GM12878 (cell line): ENCODE results near the gene BAG3. TPM values are rescaled to one million over a fixed set of nuclear protein-coding genes. Genes with fewer than 3 reads are reported as not detected.

ENCODE experiments used
- ATAC-seq: fragments of 200-7000 bp; cut with Tn5 transposase; 3 replicates; pipeline ENCODE4 v1.9.1; 2020; ENCODE audit warnings: mild to moderate bottlenecking, moderate library complexity
- BruUV-seq: library from RNA; stranded (reverse); fragments of 400-500 nt; replicated peaks from 2 replicates; lab custom pipeline; 2021; lab: Mats Ljungman, UMichigan
- CTCF ChIA-PET: fragments of 300-600 bp; sonication (Branson Sonifier 250); formaldehyde crosslinking; extraction: SDS; loops from one replicate; lab custom pipeline; 2021; ENCODE audit warnings: inconsistent platforms; lab: Yijun Ruan, JAX
- POLR2A ChIA-PET: fragments of 350-600 bp; formaldehyde crosslinking; extraction: SDS; loops from one replicate; lab custom pipeline; 2021; ENCODE audit warnings: inconsistent platforms; lab: Charles Lee
- RAD21 ChIA-PET: fragments of 300-600 bp; sonication (Branson Sonifier 250); formaldehyde crosslinking; loops from one replicate; lab custom pipeline; 2023; ENCODE audit warnings: antibody characterized with exemption; ENCODE audit not compliant: unreplicated experiment; lab: Charles Lee
- SMC1A ChIA-PET: fragments of 300-600 bp; sonication (Branson Sonifier 250); formaldehyde crosslinking; loops from one replicate; lab custom pipeline; 2023; ENCODE audit not compliant: unreplicated experiment, uncharacterized antibody; lab: Charles Lee
- DNase-seq: peaks from one replicate; pipeline ENCODE4 v3.0.0-alpha.2; 2011; ENCODE audit warnings: low read depth, low spot score
- FAIRE-seq: peaks from 3 replicates; lab custom pipeline; 2011; peaks lifted over from hg19 to GRCh38; lab: Jason Lieb, UNC
- H2AFZ ChIP-seq: 2 replicates; pipeline ENCODE4 v1.6.0; 2011; ENCODE audit warnings: low read depth, low read length, control low read depth; ENCODE audit not compliant: control insufficient read depth
- H3K27ac ChIP-seq: 2 replicates; pipeline ENCODE4 v1.5.1; 2011; ENCODE audit warnings: control low read depth; ENCODE audit not compliant: control insufficient read depth, insufficient read depth
- H3K27me3 ChIP-seq, 2 experiments: replicated peaks in 1 of 2; 2 replicates each; pipeline versions ENCODE4 v1.6.0 to v1.6.1; 2011; ENCODE audit warnings: low read length in 1 of 2; ENCODE audit not compliant: control insufficient read depth in 2 of 2, insufficient read depth in 2 of 2
- H3K36me3 ChIP-seq, 2 experiments: 2 replicates each; pipeline ENCODE4 v1.5.1; 2011; ENCODE audit warnings: low read length in 1 of 2; ENCODE audit not compliant: control insufficient read depth in 2 of 2, insufficient read depth in 2 of 2
- H3K4me1 ChIP-seq: 2 replicates; pipeline ENCODE4 v1.6.1; 2011; ENCODE audit warnings: mild to moderate bottlenecking, low read length, moderate library complexity, mixed read lengths; ENCODE audit not compliant: control insufficient read depth, insufficient read depth
- H3K4me2 ChIP-seq: 2 replicates; pipeline ENCODE4 v1.6.0; 2011; ENCODE audit warnings: control low read depth; ENCODE audit not compliant: control insufficient read depth, insufficient read depth
- H3K4me3 ChIP-seq: fragments of 200-600 bp; sonication (generic); 2 replicates; pipeline ENCODE4 v1.5.1; 2016
- H3K79me2 ChIP-seq: 2 replicates; pipeline ENCODE4 v1.6.0; 2011; ENCODE audit warnings: low read length; ENCODE audit not compliant: control insufficient read depth, insufficient read depth
- H3K9ac ChIP-seq: 2 replicates; pipeline ENCODE4 v1.8.0; 2011; ENCODE audit warnings: low read length, control low read depth, mixed read lengths; ENCODE audit not compliant: control insufficient read depth, insufficient read depth
- H3K9me3 ChIP-seq: replicated peaks from 3 replicates; pipeline ENCODE4 v1.5.1; 2011; ENCODE audit warnings: mild to moderate bottlenecking, low read length; ENCODE audit not compliant: control insufficient read depth, insufficient read depth
- H4K20me1 ChIP-seq: 2 replicates; pipeline ENCODE4 v1.6.0; 2011; ENCODE audit not compliant: control insufficient read depth, insufficient read depth
- BCL11A ChIP-seq: IDR thresholded peaks from 2 replicates; pipeline ENCODE4 v1.6.1; 2011; ENCODE audit warnings: low read depth, low read length
- MTA2 ChIP-seq: fragments of 450-650 bp; IDR thresholded peaks from 2 replicates; pipeline ENCODE4 v1.6.1; 2016; ENCODE audit warnings: low read depth, mild to moderate bottlenecking, moderate library complexity
- NKRF ChIP-seq: fragments of 450-650 bp; conservative IDR thresholded peaks from 2 replicates; pipeline ENCODE4 v1.6.1; 2017; ENCODE audit warnings: mild to moderate bottlenecking, moderate library complexity
- POLR2AphosphoS5 ChIP-seq: IDR thresholded peaks from 2 replicates; pipeline ENCODE4 v1.6.1; 2011; ENCODE audit warnings: mild to moderate bottlenecking, low read length, inconsistent platforms
- RELA ChIP-seq: fragments of 450-650 bp; IDR thresholded peaks from 2 replicates; pipeline ENCODE4 v1.8.0; 2014; ENCODE audit warnings: borderline replicate concordance; ENCODE audit not compliant: partially characterized antibody
- WGBS: methylation state at CpG from one replicate; pipeline ENCODE4 v1.1.6; 2016; ENCODE audit warnings: low lambda C conversion rate; ENCODE audit not compliant: insufficient replicate concordance, insufficient coverage; ENCODE audit errors: missing lambda C conversion rate; 5-methylcytosine and 5-hydroxymethylcytosine counted together
- in situ Hi-C: fragments of 300-500 bp; cut with MboI; formaldehyde crosslinking; loops from 9 replicates; pipeline ENCODE4 v1.14.3; 2018; ENCODE audit warnings: mixed read lengths
- intact Hi-C: fragments of 100-400 bp; cut with micrococcal nuclease; formaldehyde crosslinking; loops from one replicate; pipeline ENCODE4 v1.14.2; 2022; ENCODE audit not compliant: unreplicated experiment
- polyA plus RNA-seq, 11 experiments: library from polyadenylated mRNA; depleted of rRNA in 4 of 11; unstranded in 6 of 11; stranded (reverse) in 5 of 11; fragments of >200 nt; fragmentation: Nextera tagmentation in 4 of 11; fragmentation: Illumina TruSeq in 1 of 11; extraction: Ambion mirVana in 4 of 11; extraction: Trizol in 1 of 11; gene quantifications; 1 replicate in 1 of 11; 2 replicates in 10 of 11; pipeline versions ENCODE4 v1.2.1 to v1.2.3, GENCODE V29; 2011 to 2016; ENCODE audit warnings: inconsistent platforms in 2 of 11, missing spikeins in 2 of 11, low read depth in 1 of 11
- total RNA-seq, 4 experiments: library from RNA; depleted of rRNA in 3 of 4; stranded (reverse); fragments of >200 nt in 3 of 4; fragmentation: Illumina TruSeq in 1 of 4; extraction: Trizol in 1 of 4; gene quantifications; 2 replicates each; pipeline versions ENCODE4 v1.2.1 to v1.2.3, GENCODE V29; 2013 to 2021
- TF ChIP-seq, protein P1 (sequence below): fragments of 450-650 bp; IDR thresholded peaks from 2 replicates; pipeline ENCODE4 v1.6.1; 2017; ENCODE audit warnings: mild to moderate bottlenecking, low read depth, inconsistent platforms; ENCODE audit not compliant: poor library complexity, severe bottlenecking

Gene BAG3
- total and polyA plus RNA-seq, 10 of the 15 experiments (the other 5 are each of a cell fraction or from before 2014, with no cell fraction given): 0.71 to 14.1 (median 4.3) TPM

DNA sequence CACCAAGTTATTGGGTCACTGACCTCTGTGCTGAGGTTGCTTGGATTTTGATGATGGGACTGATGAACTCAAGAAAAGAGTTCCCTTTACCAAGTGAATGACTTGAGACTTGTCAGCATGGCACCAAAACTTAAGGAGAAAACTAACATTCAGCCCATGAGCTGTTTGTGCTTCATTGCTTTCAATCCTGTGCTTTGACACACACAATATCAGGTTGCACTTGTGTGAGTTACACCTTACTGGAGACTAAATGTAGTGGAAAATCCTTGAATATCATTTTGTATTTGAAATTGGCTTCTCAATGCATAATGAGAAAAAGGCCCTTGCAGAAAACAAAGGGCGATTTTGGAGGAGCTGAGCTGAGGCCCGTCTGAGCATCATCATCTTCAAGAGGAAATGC is 2.7 kb downstream of the BAG3 start:
- H2AFZ ChIP-seq: no peak overlapping the region
- H3K27ac ChIP-seq: no peak overlapping the region
- H3K9ac ChIP-seq: no peak overlapping the region
- ChIA-PET CTCF (interaction anchor here (0.7 to 2.1 kb wide), 5 partner anchors 10 to 97 kb away, joined by 3 to 9 read pairs (median 3); no protein-coding TSS in a partner anchor), RAD21 (interaction anchor here (1.3 kb wide), 1 partner anchor 16 kb away, joined by 3 read pairs; no protein-coding TSS in a partner anchor), POLR2A (interaction anchor here (0.7 to 1.5 kb wide), 3 partner anchors 89 to 267 kb away, joined by 3 to 4 read pairs (median 3); no protein-coding TSS in a partner anchor), SMC1A (interaction anchor here (0.8 to 1.6 kb wide), 3 partner anchors 21 to 454 kb away, joined by 3 to 5 read pairs (median 3); no protein-coding TSS in a partner anchor)
- intact Hi-C loops (loop anchor here (5.0 kb wide), 1 partner anchor 447 kb away; the partner anchor contains the start of gene GRK5), in situ Hi-C loops (no loop called here)
- no peaks in the 10 kb centered on the region for H3K36me3 ChIP-seq
- FAIRE-seq (no peak), DNase-seq (no peak), ATAC-seq (no peak)
- no peak for TF ChIP-seq POLR2AphosphoS5
- H3K79me2 ChIP-seq: no peaks in the 10 kb centered on the region
- no peak overlapping the region for H3K4me3 ChIP-seq
- H3K27me3 ChIP-seq: no peaks in the 10 kb centered on the region
- H3K4me1 ChIP-seq: no peaks in the 10 kb centered on the region
- no TSS peak for BruUV-seq
- no peaks in the 10 kb centered on the region for H3K9me3 ChIP-seq
- no peak overlapping the region for H3K4me2 ChIP-seq
- WGBS: 89% methylated on average over 2 of the region's 2 CpGs
- no peaks in the 10 kb centered on the region for H4K20me1 ChIP-seq

GRCh38 chr10:119654540-119654939 is 3.4 kb downstream of the BAG3 start:
- intact Hi-C loops: loop anchor here (5.0 kb wide), 1 partner anchor 447 kb away; the partner anchor contains the start of gene GRK5
- Histone ChIP-seq H3K4me2 (no peak overlapping the region), H3K4me3 (no peak overlapping the region), H3K9ac (no peak overlapping the region)
- no peak for ATAC-seq
- TF ChIP-seq RELA (no peak), MTA2 (no peak), BCL11A (no peak), NKRF (no peak)
- TF ChIP-seq, protein P1, sequence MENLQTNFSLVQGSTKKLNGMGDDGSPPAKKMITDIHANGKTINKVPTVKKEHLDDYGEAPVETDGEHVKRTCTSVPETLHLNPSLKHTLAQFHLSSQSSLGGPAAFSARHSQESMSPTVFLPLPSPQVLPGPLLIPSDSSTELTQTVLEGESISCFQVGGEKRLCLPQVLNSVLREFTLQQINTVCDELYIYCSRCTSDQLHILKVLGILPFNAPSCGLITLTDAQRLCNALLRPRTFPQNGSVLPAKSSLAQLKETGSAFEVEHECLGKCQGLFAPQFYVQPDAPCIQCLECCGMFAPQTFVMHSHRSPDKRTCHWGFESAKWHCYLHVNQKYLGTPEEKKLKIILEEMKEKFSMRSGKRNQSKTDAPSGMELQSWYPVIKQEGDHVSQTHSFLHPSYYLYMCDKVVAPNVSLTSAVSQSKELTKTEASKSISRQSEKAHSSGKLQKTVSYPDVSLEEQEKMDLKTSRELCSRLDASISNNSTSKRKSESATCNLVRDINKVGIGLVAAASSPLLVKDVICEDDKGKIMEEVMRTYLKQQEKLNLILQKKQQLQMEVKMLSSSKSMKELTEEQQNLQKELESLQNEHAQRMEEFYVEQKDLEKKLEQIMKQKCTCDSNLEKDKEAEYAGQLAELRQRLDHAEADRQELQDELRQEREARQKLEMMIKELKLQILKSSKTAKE: no peak
- TF ChIP-seq, all 136 proteins: peak for 0
- FAIRE-seq (no peak), DNase-seq (no peak)
- ChIA-PET RAD21 (interaction anchor here (1.3 kb wide), 1 partner anchor 16 kb away, joined by 3 read pairs; no protein-coding TSS in a partner anchor), CTCF (interaction anchor here (0.7 to 2.1 kb wide), 5 partner anchors 10 to 96 kb away, joined by 3 to 9 read pairs (median 3); no protein-coding TSS in a partner anchor), SMC1A (interaction anchor here (0.8 to 1.1 kb wide), 3 partner anchors 8 to 455 kb away, joined by 3 read pairs; no protein-coding TSS in a partner anchor), POLR2A (interaction anchor here (0.7 kb wide), 1 partner anchor 90 kb away, joined by 3 read pairs; no protein-coding TSS in a partner anchor)
- H2AFZ ChIP-seq: no peak overlapping the region
- no peaks in the 10 kb centered on the region for H3K36me3 ChIP-seq
- H3K27ac ChIP-seq: no peak overlapping the region
- H3K4me1 ChIP-seq: no peaks in the 10 kb centered on the region
- WGBS: 75% methylated on average over 6 of the region's 6 CpGs
- H4K20me1 ChIP-seq: no peaks in the 10 kb centered on the region
- no peaks in the 10 kb centered on the region for H3K27me3 ChIP-seq
- in situ Hi-C loops: no loop called here
- H3K9me3 ChIP-seq: no peaks in the 10 kb centered on the region
- H3K79me2 ChIP-seq: no peaks in the 10 kb centered on the region
- no TSS peak for BruUV-seq
